Placental epithelial cell (primary cell): ENCODE data around the gene GAA. TPM values are rescaled to one million over a fixed set of nuclear protein-coding genes. Genes with fewer than 3 reads are reported as not detected.

Experiments used
- small RNA-seq: library from RNA; depleted of rRNA; stranded (forward); fragments of <200 nt; gene quantifications from one replicate; pipeline ENCODE3, GENCODE V24; 2012
- total RNA-seq: library from RNA; depleted of rRNA; stranded (reverse); fragments of >200 nt; gene quantifications from 2 replicates; pipeline ENCODE4 v1.2.3, GENCODE V29; 2012

Gene GAA
- 56.4 and 76.2 TPM in 2 replicates for total RNA-seq

GRCh38 chr17:80101011-80101945, at the start of gene GAA:
GAA (plus strand) TSS chr17:80101581; CDS start chr17:80104587, 3,006 bp downstream.

DNA sequence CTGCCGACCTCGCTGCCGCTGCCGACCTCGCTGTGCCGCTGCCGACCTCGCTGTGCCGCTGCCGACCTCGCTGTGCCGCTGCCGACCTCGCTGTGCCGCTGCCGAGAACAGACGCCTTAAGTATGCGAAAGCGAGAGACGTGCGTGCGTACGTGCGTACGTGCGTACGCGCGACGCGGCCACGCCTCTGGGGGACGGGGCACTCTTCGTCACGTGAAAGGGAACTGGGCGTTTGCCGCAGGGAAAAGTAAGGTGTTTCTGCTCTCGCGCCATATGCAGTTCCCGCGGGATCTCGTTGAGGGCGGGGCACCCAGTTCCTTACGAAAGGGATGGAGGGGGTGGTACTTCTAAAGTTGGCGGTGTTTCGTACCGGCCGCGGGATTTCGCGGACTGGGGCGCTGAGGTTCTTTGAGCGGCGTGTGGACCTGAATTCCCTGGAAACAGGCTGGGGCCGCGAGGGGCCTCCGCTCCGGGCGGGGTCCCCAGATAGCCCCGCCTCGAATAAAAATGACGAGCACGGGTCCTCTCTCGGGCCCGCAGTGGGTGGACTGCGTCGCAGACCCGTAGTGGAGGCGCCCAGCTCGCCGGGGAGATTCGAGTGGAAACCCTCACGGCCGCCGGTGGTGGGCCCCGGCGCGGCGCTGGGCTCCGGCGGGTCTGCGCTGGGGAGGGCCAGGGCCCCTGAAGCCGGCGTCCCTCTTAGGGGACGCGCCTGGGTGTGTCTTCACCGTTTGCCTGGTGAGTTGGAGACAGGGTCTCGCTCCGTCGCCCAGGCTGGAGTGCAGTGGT, 45.8 kb downstream of the GAA start, which contains the start of gene EIF4A3:
Gene EIF4A3 (minus strand): TSS at position 94 of the 788 bp plus-strand sequence. CDS start 167 bp downstream, outside the sequence.

Small RNA genes lying within 50 kb of the gene (small RNA-seq; reads per million reads assigned to genes)
- not detected for gene AC087741.2
- gene MIR1268B = not detected

Other genes starting within 250 kb of the GAA start
- 20.9 and 21.6 TPM in 2 replicates for gene TBC1D16, start 65.7 kb upstream of the GAA start, total RNA-seq
- 4.6 and 5.5 TPM in 2 replicates for gene CCDC40, start 64.9 kb upstream of the GAA start, total RNA-seq
- gene EIF4A3, start 45.5 kb downstream of the GAA start, total RNA-seq = 82.1 and 97.2 TPM in 2 replicates
- 5.7 and 19.6 TPM in 2 replicates for gene CARD14, start 68.4 kb downstream of the GAA start, total RNA-seq
- 15.9 and 23.9 TPM in 2 replicates for gene SGSH, start 118.8 kb downstream of the GAA start, total RNA-seq
- 10.7 and 18.5 TPM in 2 replicates for gene SLC26A11, start 118.8 kb downstream of the GAA start, total RNA-seq
- 69.5 and 79.7 TPM in 2 replicates for gene RNF213, start 159.3 kb downstream of the GAA start, total RNA-seq